GM21825 (cell line): ENCODE measurements around the gene IBA57.
"Not testable (repeated sequence)": the region's sequence is repeated elsewhere in the genome, so short reads cannot be mapped to it uniquely, and the experiment has no call there.

Experiments
- ATAC-seq: cut with Tn5 transposase; IDR thresholded peaks from one replicate; pipeline ENCODE4 v1.9.1; 2021; ENCODE audit warnings: mild to moderate bottlenecking, moderate library complexity; ENCODE audit not compliant: unreplicated experiment

Gene IBA57

DNA sequence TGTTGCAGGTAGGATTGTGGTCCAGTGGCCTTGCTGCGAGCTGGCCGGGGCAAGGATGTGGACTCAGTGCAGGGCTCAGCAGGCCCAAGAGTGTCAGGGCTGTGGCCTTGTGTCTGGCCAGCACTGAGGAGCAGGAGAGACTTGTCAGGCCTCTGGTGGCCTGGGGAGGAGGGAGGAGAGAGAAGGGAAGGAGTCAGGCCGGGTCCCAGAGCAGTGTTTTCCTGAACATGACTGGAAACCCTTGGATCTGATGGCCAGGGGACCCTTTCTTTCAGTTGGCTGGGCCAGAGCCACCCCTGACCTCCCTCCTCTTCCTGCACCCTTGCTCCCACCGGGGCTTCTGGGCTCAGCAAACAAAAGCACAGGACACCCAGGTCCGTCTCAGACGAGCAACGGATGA lies 5.1 kb downstream of the IBA57 start:
- no peak for ATAC-seq

DNA sequence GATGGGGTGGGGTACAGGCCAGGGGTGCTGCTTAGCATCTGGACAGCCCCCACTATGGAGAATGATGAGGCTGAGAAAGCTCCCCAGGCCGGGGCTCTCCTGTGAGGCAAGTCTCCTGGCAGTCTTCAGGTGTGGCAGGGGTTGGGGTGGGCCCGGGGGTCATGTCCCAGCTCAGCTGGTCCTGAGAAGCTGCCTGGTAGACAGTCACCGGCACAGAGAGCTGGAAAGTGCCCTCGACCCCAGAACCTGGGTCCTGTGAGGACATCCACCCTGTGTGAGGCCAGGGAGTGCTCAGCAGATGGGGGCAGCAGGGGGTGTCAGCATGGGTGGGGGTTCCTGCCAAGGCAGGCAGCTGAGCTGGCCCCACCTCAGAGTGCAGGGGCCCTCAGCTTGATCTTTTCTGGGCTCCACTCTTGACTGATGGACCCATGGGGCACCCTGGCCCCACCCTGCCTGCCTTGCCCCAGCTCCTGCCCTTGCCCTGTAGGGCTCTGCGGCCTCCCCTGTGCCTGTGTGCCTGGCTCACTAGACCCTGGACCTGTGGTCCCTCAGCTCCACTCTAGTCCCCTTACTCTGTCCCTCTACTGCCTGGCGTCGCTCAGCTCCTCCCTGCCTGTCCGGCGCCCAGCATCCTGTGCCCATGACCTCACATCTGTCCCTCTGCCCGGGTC lies 5.8 kb downstream of the IBA57 start:
- no peak for ATAC-seq

- no peak for ATAC-seq
Observed at GRCh38 chr1:228172591-228173527, 7.3 kb downstream of the IBA57 start.

- ATAC-seq = not testable (repeated sequence)
Observed at GRCh38 chr1:228173528-228174481, 8.2 kb downstream of the IBA57 start.

- ATAC-seq = no peak
Observed at GRCh38 chr1:228174482-228175315, 9.1 kb downstream of the IBA57 start.

- ATAC-seq = no peak
Observed at GRCh38 chr1:228175316-228176023, 9.9 kb downstream of the IBA57 start.

- ATAC-seq = no peak
Observed at GRCh38 chr1:228176024-228176395, 10.4 kb downstream of the IBA57 start.

GRCh38 chr1:228176461-228177182 lies 11.0 kb downstream of the IBA57 start:
- ATAC-seq = no peak

GRCh38 chr1:228177183-228177475 lies 11.5 kb downstream of the IBA57 start:
- no peak for ATAC-seq

DNA sequence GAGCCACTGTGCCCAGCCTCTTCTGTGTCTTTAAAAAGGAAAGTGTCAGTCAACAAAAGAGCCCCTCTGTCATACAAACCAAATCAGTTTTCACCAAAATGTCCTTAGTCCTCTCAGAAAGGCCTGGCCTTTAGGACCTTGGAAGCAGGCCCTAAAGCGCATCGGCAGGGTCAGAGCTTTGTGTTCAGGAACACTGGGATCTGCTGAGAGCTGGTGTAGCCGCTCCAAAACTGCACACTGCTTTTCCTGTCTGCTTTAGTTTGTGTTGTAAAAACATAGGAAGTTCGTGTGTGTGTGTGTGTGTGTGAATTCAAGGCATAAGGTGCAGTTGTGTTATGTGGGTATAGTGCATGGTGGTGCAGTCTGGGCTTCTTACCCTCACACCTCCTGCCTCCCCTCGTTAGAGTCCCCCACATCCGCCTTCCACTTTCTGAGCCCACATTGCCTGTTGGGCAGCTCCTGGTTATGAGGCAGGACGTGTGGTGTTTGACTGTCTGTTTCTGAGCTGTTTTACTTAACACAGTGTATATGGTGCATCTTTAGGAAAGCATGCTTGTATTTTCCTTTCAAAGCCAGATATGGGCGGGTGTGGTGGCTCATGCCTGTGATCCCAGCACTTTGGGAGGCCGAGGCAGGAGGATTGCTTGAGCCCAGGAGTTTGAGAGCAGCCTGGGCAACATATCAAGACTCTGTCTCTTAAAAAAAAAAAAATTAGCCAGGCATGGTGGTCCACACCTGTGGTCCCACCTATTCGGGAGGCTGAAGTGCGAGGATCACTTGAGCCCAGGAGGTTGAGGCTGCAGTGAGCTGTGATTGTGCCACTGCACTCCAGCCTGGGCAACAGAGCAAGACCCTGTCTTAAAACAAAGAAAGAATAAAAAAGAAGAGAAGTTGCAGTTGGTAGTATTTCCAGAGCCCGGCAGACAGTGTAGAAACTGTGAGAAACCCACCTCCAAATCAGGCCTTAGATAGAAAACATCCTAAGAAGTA lies 12.4 kb downstream of the IBA57 start:
- ATAC-seq = no peak

DNA sequence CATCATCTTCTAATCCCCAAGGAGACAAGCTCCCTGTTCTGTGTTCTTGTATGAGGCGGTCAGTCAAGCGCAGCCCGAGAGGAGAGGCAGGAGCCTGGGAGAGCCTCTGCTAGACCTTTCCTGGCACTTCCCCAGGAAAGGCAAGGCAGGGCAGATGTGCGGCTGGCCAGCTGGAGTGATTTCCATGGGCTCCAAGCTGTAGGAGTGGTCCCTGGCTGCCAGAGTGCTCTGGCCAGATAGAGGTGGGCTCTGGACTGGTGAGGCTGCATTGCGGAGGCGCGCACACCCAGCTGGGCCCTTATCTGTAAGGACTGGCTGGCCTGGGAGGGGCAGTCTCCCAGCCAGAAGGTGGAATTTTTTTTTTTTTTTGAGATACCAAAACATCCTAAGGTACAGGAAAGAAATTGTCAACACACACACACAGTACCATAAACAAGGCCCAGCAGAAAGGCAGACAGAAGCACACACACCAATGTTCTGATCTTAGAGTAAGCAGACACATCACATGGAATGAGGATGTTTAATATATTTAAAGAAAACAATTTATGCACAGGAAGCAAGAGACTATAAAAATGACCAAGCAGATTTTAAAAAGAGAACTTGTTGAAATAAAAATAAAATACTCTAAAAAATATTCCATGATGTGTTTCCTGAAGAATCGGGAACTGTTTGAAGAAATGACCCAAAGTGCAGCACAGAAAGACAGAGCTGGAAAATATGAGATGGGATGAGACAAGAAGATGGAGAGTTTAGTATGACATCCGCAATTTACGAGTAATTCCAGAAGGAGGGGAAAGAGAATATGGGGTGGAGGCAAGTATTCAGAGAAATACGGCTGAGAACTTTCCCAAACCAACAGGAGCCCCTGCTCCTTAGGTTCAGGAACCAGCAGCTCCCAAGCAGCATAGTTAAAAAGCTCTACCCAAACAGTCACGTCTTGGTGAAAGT lies 13.4 kb downstream of the IBA57 start:
- no peak for ATAC-seq

GRCh38 chr1:228180271-228180958 lies 14.8 kb downstream of the IBA57 start:
- no peak for ATAC-seq

DNA sequence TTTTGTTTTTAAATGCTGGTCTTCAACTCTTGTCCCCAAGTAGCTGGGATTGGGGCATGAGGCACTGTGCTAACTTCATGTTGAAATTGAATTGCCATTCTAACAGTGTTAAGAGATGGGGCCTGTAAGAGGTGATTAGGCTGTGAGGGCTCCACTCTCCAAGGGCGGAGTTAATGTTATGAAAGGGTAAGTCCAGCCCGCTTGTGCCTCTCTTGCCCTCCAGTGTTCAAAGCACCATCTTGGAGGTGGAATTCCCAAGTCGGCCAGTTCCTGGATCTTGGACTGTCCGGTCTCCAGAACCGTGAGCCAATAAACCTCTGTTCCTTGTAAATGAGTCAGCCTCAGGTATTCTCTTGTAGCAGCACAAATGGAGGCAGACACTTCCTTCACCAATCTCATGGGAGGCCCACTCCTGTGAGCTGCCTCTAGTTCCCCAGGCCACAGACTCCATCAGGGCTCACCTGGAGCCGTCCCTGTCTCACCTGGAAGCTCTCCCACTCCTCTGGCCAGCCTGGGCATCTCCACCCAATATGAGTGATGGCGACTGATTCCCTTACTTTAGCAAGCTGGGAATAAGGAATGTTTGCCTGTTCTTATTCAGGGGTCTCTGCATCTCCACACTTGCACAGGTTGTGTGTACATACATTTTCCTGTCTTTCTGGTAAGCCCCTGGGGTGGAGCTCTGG lies 15.5 kb downstream of the IBA57 start:
- no peak for ATAC-seq

GRCh38 chr1:228181645-228182034 lies 16.0 kb downstream of the IBA57 start:
- ATAC-seq = no peak

- no peak for ATAC-seq
Observed at GRCh38 chr1:228182296-228183030, 16.9 kb downstream of the IBA57 start.
